ENCODE results near the gene GLP2R.
A peak's percentile ranks its signal among the peaks of the same experiment; 100 is the strongest.

Gene GLP2R

DNA sequence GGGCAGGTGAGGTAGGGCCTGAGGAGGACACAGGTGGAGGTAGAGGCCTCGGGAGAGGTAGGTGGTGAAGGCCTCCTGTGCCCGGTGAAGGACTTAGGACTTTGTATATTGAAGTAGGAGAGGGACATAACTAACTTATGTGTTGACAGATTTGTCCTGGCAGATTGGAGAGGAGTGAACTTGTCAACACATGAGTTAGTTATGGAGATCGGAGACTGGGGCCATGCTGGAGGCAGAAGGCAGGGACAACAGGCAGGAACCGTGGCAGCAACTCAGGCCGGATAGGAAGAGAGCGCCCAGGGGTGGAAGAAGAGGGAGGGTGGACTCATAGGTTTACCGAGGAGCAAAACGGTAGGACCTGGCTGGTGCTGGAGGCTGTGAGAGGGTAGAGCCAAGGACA is 18.4 kb downstream of the GLP2R start:
- FAIRE-seq (no peak), DNase-seq (ENCODE audit: extremely low spot score, insufficient read length, low read depth) (no peak)

DNA sequence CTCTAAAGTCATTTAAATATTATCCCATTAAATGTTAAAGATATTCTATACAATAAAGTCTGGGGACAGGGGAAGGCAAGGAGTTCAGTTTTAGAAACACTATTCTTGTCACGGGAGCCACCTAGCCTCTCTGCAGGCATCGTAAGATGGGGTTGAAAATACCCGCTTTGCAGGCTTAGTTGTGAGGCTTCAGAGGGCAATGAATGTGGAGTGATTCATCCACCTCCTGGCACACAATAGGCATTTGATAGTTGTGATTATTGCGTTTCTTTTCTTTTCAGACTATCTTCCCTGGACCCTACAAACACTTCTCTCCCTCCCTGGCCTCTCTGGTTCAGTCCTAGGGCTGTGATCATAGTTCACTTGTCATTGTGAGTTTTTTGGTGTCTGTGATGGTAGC is 19.6 kb downstream of the GLP2R start:
- FAIRE-seq (no peak), DNase-seq (ENCODE audit: extremely low spot score, insufficient read length, low read depth) (no peak)

DNA sequence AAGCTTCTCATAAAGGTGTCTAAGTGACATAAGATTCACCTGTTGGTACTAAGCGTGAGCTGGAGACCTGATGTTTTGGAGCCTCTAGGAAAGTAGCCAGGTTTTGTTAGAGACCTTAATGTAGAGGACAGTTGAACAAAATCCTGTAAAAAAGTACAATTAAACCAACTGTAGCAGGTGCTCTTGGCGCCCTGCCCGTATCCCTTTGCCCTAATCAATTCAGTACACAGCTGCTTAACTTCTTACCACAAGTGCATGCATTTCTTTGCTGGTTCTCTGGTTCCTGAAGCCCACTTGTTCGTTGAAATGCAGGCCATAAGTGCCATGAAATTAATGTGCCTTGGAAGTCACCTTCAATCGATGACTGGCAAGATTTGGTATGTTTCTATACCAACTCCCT is 24.4 kb downstream of the GLP2R start:
- no peak for FAIRE-seq

DNA sequence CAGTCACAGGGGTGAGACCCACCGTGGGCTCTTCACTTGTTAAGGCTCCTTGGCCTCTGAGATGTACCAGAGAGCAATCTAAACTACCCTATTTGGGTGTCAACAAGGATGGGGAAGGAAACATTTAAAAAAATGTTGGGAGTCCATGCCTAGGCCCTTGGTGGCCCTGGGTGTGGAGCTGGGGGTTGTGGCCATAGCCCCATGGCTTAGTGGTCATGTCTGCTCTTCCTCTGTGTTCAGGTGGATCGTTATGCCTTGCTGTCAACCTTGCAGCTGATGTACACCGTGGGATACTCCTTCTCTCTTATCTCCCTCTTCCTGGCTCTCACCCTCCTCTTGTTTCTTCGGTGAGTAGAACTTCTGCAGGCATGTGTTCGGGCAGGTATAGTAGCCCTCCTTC is 28.5 kb downstream of the GLP2R start:
- DNase-seq (ENCODE audit: extremely low spot score, insufficient read length, low read depth) (no peak), FAIRE-seq (no peak)

More for the DNA sequence above, 24.4 kb downstream of the GLP2R start:
- no peak for DNase-seq (ENCODE audit: extremely low spot score, insufficient read length, low read depth)

DNA sequence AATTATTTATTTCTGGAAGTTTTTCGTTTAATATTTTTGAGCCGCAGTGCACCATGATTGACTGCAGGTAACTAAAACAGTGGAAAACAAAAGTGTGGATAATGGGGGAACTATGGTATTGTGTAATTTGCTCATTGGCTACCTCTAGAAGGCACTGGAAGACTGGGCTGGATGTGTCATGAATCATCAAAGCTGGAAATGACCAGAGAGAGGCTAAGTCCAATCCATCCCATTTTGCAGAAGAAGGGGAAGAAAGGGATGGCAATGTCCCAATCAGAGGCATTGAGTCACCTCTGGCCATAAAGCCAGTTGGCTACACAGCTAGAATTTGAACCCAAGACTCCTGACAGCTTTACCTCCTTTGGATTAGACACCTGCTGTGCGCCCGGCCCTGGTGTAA is 29.3 kb downstream of the GLP2R start:
- DNase-seq (ENCODE audit: extremely low spot score, insufficient read length, low read depth) (no peak), FAIRE-seq (no peak)

DNA sequence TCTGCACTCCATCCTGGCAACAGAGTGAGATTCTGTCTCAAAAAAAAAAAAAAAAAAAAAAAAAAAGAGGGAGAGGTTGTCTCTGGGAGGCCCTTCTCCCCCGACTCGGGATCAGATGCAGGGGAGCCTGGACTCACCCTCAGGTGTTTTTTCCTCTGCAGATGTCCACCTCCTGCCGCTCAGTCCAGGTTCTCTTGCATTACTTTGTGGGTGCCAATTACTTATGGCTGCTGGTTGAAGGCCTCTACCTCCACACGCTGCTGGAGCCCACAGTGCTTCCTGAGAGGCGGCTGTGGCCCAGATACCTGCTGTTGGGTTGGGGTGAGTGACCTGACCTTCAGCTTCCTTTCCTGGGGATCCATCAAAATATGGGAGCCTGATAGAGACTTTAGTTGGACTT is 34.1 kb downstream of the GLP2R start:
- no peak for DNase-seq (ENCODE audit: extremely low spot score, insufficient read length, low read depth)
- no peak for FAIRE-seq

DNA sequence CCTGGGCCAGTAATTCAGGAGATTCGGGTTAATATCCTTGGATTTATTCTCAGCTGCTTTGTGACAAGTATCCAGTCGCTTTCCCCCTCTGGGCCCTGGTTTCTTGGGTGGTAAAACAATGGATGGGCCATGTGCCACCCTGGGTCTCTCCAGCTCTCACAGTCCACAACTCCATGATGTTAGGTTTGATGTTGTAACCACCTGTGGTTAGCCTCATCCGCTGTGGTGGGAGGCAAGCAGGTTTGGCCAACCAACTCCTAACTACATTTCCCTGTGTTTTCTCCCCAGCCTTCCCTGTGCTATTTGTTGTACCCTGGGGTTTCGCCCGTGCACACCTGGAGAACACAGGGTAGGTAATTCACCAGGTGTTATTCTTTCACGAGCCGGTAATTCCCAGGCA is 35.1 kb downstream of the GLP2R start:
- no peak for DNase-seq (ENCODE audit: extremely low spot score, insufficient read length, low read depth)
- FAIRE-seq = no peak

DNA sequence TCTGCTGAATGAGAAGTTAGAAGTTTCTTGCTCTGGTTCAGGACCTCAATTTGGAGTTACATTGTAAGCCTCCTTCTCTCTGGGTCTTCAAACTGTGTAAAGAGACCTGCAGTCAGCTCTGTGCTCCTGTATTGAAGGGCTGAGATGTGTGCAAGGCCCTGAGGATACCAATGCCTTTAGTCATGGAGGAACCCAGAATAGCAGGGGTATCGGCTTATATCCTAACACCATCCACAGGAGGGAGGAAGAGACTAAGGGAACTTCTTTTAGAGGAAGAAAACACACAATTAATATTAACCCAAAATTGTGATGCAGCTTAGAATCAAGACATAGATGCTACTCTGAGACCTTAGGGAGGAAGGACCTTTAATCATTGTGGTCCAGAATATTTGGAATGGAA is 36.5 kb downstream of the GLP2R start:
- FAIRE-seq (no peak), DNase-seq (ENCODE audit: extremely low spot score, insufficient read length, low read depth) (no peak)

DNA sequence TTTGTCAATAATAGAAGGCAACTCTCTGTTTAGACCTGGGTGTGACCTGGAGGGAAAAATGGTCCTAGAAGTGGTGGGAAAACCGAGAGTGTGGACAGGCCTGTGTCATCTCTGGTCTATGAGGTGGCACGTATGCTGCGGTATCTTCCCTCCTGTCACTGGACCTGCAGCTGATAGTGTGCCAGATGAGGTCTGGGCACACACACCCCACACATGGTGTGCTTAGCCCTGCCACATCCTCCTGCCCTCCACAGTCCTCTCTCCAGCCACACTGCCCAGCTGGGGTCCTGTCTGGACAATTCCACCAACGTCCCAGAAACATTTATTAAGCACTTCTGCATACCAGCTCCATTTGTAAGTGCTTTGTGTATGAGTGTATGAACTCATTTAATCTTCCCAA is 37.2 kb downstream of the GLP2R start:
- DNase-seq (ENCODE audit: extremely low spot score, insufficient read length, low read depth) (no peak), FAIRE-seq (no peak)

DNA sequence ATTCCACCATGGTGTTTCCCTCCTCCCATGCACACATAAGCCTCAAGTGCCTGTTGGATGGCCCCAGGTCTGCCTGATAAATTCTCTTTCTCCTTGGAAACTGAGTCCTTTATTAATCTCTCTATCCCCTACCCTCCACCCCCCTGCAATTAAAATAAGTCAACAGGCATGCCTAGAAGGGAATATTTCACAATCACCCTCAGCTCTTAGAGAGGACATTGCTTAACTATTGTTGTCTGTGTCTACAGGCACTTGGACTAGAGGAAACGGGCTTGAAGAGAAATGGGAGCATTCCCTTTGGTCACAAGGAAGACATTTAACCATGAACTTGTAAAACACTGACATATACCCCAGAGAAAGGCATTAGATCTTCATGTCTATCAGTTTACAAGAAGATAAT is 39.9 kb downstream of the GLP2R start:
- DNase-seq (ENCODE audit: extremely low spot score, insufficient read length, low read depth) = no peak
- FAIRE-seq = no peak

DNA sequence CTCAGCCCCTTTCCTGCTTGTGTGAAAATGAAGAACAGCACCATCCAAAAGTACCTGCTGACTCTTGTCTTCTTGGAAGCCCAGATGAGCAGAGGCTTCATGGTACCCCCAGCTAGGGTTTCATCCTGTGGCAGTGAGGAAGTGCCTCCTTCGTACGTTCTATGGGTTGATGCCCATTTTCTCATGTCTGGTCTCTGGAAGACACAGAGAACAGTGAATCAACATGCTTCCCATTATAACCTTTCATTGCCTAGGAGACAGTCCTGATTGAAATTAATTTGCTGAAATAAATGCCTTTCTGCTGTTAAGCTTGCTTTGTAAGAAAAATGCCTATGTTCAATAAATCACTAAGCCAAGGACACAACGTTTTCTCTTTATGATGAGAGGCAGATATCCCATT is 42.8 kb downstream of the GLP2R start:
- no peak for FAIRE-seq
- no peak for DNase-seq (ENCODE audit: extremely low spot score, insufficient read length, low read depth)

DNA sequence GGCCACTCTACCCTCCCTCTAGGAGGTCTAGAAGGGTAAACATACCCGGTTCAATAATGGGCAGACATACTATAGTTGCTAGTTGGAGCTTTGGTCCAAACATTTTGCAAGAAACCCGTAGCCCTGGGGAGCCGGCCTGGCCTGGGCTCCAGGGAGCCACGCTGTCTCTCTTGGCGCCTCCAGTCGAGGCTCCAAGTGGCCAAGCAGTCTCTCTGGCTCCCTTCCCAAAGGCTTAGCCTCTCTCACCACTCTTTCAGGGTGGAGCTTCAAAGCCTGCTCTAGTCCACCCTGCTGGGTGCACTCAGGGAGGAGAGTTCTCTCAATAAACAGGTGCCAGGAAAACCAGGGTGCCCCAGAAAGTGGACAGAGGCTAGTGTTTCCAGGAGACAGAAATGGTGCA is 47.1 kb downstream of the GLP2R start:
- DNase-seq (ENCODE audit: extremely low spot score, insufficient read length, low read depth) (no peak), FAIRE-seq (no peak)

DNA sequence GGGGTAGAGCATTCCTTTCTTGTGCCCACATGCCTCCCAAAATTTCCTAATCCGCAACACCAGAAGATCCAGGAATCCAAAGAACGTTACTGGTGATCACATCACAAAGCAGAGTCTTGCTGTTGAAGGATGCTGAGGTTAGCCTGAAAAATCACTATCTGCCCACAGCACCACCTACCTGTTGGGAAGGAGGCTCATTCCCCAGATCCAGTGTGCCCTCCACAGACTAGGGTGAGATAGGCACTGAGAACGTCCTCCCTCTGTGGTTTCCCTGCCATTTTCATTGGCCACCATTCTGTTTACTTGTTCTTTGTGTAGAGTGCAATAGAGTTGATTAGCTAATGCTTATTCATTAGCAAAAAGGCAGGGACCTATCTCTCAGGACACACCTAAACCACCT is 49.0 kb downstream of the GLP2R start:
- no peak for FAIRE-seq
- no peak for DNase-seq (ENCODE audit: extremely low spot score, insufficient read length, low read depth)

DNA sequence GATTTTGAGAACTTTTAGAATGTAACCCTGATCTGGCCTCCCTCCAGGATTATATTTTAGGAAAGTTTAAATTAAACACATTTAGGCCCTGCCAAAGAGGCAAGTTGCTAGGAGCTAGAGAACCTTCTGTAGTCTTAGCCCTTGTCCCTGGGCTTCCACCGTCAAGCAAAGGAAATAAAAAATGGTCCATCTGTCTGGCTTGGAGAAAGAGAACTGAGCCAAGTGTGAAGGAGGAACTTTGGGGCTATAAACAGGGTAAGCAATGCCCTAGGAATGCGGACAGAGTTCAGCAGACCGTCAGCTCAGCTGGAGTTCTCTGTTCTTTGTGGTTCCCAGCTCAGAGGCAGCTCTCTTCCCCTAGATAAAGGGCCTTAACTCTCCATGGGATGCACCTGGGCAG is 49.7 kb downstream of the GLP2R start:
- DNase-seq (ENCODE audit: extremely low spot score, insufficient read length, low read depth) (no peak), FAIRE-seq (no peak)

DNA sequence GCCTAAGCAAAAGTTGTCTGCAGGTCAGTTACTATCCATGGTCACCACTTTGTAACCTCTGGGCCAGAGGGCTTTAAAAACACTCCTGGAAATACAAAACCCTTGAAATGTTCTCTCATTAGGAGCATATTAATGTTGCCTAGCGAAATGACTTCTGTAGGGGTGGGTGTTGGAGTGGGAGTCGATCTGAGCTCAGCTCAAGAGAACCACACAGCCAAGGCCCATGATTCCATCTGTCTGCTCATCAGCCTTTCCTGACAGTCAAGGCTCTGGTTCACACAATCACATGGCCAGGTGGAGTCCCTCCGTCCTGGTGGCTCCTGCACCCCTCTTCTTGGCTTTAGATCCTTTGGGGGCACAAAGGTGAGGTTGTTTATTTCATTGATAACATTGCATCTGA is 52.6 kb downstream of the GLP2R start:
- no peak for DNase-seq (ENCODE audit: extremely low spot score, insufficient read length, low read depth)
- no peak for FAIRE-seq

DNA sequence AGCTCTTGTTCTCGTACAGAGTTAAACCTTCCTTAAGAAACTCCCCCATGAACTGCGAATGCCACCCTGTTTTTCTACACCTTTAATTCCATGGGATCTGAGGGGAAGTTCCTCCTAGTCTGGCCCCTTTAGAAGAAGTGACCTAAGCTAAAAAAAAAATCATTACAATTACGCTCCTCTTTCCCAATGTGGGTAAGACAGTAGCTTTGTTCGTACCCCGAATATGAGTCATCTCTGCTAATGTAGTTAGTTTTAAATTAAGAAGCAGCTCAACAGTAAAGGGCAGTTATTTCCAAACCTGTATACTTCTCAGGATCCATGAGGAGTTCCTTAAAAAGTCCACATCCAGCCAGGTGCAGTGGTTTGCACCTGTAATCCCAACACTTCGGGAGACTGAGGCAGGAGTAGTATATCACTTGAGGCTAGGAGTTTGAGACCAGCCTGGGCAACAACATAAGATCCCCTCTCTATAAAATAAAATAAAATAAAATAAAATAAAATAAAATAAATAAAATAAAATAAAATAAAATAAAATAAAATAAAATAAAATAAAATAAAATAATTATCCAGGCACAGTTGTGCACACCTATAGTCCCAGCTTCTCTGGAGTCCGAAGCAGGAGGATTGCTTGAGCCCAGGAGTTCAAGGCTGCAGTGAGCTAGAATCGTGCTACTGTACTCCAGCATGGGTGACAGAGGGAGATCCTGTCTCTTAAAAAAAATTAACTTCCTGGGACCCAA is 53.2 kb downstream of the GLP2R start:
- DNase-seq (ENCODE audit: extremely low spot score, insufficient read length, low read depth) (no peak), FAIRE-seq (no peak)

DNA sequence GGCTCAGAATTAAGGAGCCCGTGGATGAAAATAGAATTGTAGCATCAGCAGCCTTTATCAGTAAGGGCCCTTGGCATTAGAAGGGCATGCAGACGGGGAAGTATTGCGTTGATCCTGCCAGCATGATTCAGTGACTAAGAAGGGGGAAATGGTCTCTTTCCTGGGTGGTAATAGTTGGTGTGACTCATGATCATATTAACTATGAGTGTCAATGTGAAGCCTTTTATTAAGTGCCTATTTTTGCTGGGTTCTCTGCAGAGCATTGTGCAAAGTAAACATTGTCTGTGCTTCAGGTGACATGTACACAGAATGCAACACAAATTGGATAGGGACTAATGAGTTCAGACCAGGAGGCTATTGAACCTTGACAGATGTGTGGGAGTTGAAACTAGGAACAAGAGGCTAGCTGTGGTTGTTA is 54.9 kb downstream of the GLP2R start:
- FAIRE-seq (peak; percentile 15), DNase-seq (ENCODE audit: extremely low spot score, insufficient read length, low read depth) (peak; percentile 5)

DNA sequence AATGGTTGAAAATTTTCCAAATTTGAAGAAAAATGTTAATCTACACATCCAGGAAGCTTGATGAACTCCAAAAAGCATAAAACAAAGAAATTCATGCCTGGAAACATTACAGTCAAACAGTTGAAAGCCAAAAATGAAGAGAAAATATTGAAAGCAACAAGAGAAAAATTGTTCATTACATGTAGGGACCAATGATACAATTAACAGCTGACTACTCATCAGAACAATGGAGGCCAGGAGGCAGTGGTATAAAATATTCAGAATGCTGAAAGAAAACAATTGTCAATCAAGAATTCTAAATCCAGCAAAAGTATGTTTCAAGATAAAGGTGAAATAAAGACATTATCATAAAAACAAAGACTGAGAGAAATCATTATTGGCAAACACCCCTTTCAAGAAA is 57.7 kb downstream of the GLP2R start:
- DNase-seq (ENCODE audit: extremely low spot score, insufficient read length, low read depth) (no peak), FAIRE-seq (no peak)

DNA sequence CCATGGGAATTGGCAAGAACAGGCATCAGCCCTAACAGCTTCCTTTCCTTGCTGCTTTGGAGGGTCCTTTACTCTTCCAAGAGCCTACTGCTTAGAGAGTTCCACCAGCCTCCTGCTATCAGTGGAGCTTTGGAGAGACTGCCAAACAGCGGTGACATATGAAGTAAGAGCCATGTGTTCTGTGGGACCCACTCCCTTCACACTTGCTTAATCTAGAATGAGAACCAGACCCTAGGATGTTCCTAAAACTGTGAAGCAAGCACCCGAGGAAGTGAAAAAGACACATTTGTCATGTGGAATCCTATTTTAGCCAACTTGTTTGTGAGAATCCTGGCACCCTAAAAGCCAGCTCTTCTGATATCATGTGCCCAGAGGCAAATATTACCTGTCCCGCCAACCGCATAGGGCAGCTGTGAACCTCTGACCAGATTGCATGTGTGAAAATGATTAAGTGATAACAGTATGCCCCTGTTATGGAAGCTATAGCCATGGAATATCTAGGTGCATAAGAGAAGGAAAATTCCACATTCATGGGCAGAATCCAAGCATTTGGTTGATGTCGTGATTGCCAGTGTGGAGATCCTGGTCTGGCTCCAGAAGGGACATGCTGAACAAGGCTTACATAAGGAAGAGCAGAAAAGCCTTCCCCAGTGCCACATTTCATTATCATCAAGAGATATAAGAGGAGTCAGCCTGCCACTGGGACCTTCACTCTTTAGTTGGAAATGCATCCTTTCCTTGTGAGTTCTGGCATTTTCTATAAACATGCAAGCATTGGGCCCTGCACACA is 60.6 kb downstream of the GLP2R start:
- DNase-seq (ENCODE audit: extremely low spot score, insufficient read length, low read depth) (no peak), FAIRE-seq (no peak)

DNA sequence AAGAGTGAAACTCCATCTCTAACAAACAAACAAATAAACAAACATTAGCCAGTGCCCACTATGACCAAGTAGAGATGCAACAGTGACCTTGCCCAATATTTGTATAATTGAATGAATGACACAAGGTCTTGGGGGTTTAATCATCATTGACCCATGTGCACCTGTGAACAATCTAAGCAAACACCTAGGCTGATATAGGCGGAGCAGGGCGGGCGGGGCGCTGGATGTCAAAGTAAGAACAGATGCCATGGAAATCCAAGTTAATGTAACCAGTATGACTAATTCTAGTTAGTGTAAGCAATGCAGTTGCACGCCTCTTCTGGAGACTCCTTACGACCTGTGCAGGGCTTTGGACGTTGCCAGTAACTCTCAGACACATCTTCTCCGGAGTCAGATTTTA is 61.8 kb downstream of the GLP2R start:
- FAIRE-seq = no peak
- DNase-seq (ENCODE audit: extremely low spot score, insufficient read length, low read depth) = no peak

DNA sequence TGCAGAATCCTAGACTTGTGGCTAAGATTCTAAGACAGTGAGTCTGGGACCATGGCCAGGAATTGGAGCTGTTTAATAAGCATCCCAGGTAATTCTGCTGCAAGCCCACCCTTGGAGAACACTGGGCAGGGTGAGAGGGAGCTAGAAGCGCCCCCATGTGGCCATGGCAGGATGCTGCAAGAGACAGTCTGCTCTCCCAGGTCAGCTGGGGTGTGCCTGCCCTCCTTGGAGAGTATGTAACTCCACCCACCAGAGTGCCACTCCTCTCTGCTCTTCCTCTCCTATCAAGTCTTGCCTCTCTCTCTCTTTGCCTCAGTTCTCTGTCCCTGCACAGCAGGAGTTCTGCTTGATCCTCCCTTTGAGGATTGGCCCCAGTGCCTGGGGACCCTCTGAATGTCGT is 64.4 kb downstream of the GLP2R start:
- peak; percentile 20 for DNase-seq (ENCODE audit: extremely low spot score, insufficient read length, low read depth)

More for the DNA sequence above, 64.4 kb downstream of the GLP2R start:
- peak; percentile 36 for FAIRE-seq

Measured in GM18507 (cell line).